Measurements from ENCODE around the gene TRABD2B.

The TRABD2B gene

GRCh38 chr1:47927165-47927564 is 70.0 kb downstream of the TRABD2B start:
- H3K4me3 ChIP-seq, result no peak overlapping the region
- no peak overlapping the region for H3K9ac ChIP-seq

DNA sequence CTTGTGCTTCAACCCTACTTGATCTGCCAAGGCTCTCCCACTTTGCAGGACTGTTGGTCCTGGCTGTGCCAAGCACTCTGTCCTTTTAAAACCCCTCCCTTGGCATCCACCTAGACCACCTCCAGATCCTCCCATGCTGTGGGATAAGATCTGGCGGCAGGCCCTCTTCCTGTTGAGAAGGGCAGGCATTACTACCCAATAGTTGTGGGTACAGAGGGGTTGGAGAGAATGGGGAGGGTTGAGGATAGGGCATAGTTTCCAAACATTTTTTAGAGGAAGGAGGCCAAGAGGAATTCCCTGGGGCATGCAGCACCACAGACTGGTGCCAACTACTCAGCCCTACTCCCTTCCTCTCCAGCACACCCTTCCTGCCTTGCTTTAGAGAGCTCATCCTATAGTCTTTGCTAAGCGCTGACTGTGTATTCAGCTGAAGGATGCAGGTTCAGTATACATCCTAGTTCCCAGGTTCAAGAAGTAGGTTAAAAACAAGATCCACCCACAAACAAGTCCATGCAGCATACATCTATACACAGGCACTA is 70.7 kb downstream of the TRABD2B start:
- Histone ChIP-seq H3K36me3 (no peaks in the 10 kb centered on the region), H3K9ac (no peak overlapping the region)

More at GRCh38 chr1:47927165-47927564, 70.0 kb downstream of the TRABD2B start:
- Histone ChIP-seq H3K4me1 (no peaks in the 10 kb centered on the region), H3K27me3 (0 out of 22 replicates have a peak, but pooled peaks cover 0 to 5% (median 0%) of the 10 kb centered on the region in 11 experiments), H3K36me3 (no peaks in the 10 kb centered on the region), H3K4me2 (no peak overlapping the region), H3K9me3 (replicated peaks in 1 of 11) (no peaks in the 10 kb centered on the region), H3K27ac (no peak overlapping the region), H4K20me1 (no peaks in the 10 kb centered on the region)
- no peak for TF ChIP-seq Cebpa-rat (IDR thresholded peaks at IDR 0.05)

GRCh38 chr1:47924270-47925048 is 72.7 kb downstream of the TRABD2B start:
- Histone ChIP-seq H3K9me3 (replicated peaks in 1 of 11) (no peaks in the 10 kb centered on the region), H3K9ac (no peak overlapping the region), H3K4me1 (no peaks in the 10 kb centered on the region), H3K4me3 (no peak overlapping the region), H3K27me3 (0 out of 22 replicates have a peak, but pooled peaks cover 0 to 5% (median 0%) of the 10 kb centered on the region in 11 experiments), H3K27ac (no peak overlapping the region), H3K4me2 (no peak overlapping the region), H4K20me1 (no peaks in the 10 kb centered on the region), H3K36me3 (no peaks in the 10 kb centered on the region)
- no peak for TF ChIP-seq Cebpa-rat (IDR thresholded peaks at IDR 0.05)

More for the DNA sequence above, 70.7 kb downstream of the TRABD2B start:
- Histone ChIP-seq H3K4me1 (no peaks in the 10 kb centered on the region), H3K27me3 (0 out of 22 replicates have a peak, but pooled peaks cover 0 to 5% (median 0%) of the 10 kb centered on the region in 11 experiments), H4K20me1 (no peaks in the 10 kb centered on the region), H3K9me3 (replicated peaks in 1 of 11) (no peaks in the 10 kb centered on the region), H3K4me3 (no peak overlapping the region), H3K4me2 (no peak overlapping the region), H3K27ac (no peak overlapping the region)
- TF ChIP-seq Cebpa-rat (IDR thresholded peaks at IDR 0.05), result no peak

DNA sequence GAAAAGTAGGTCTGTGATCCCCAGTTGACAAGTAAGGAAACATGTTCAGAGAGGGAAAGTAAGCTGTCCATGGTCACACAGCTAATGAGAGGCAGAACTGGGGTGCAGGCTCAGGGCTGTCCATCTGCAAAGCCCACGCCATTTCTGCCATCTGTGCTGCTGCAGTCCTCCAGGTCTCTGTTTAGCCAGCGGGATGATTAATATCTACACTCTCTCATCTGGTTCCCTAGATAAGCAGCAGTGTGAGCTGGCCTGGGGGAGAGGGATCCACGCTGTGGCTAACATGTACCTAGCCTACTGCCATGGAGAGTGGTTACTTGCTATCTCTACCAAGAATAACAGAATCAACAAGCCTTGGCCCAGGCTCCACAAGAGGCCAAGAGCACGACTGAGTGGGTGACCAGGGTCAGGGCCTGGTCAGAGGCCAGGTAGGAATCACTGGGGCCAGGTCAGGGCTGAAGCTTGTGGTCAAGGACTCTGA is 75.2 kb downstream of the TRABD2B start:
- Histone ChIP-seq H3K9ac (no peak overlapping the region), H3K4me3 (no peak overlapping the region), H4K20me1 (no peaks in the 10 kb centered on the region), H3K4me1 (no peaks in the 10 kb centered on the region), H3K9me3 (replicated peaks in 1 of 11) (no peaks in the 10 kb centered on the region), H3K27me3 (0 out of 22 replicates have a peak, but pooled peaks cover 0 to 5% (median 0%) of the 10 kb centered on the region in 11 experiments), H3K27ac (no peak overlapping the region), H3K36me3 (no peaks in the 10 kb centered on the region), H3K4me2 (no peak overlapping the region)
- no peak for TF ChIP-seq Cebpa-rat (IDR thresholded peaks at IDR 0.05)

DNA sequence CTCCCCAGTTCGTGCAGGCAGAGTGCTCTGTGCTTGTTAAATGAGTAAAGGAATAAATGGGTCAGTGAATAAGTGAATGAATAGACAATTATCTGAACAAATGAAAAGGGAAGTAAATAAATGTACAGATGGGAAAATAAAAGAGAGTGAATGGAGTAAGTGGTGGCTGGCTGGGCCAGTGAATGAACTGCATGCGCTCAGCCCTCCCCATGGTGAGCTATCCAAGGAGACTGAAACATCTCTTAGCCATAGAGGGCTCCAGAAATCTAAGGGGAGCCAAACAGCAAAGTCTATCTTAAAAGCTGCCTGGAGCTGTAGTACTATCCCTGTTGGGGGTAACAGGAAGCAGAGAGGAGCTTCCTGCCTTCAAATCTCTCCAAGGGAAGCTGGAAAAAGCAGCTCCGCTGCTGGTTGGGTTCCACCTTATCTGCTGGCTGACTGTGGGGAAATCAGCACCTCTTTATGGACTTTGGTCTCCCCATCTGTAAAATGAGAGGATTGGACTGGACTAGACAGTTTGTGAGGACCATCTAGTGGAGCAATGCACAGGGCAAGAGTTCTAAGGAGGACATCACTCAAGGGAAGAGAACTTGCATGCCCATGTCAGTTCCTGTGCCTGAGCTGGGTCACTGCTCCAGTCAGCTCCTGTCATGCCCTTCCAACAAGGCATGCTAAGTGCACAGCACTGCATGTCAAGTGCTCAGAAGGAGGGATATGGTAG is 77.9 kb downstream of the TRABD2B start:
- Histone ChIP-seq H3K4me3 (no peak overlapping the region), H3K27ac (no peak overlapping the region), H3K36me3 (no peaks in the 10 kb centered on the region), H3K4me2 (no peak overlapping the region), H4K20me1 (no peaks in the 10 kb centered on the region), H3K9me3 (replicated peaks in 1 of 11) (no peaks in the 10 kb centered on the region), H3K9ac (no peak overlapping the region), H3K27me3 (0 out of 22 replicates have a peak, but pooled peaks cover 0 to 5% (median 0%) of the 10 kb centered on the region in 11 experiments), H3K4me1 (no peaks in the 10 kb centered on the region)
- TF ChIP-seq Cebpa-rat (IDR thresholded peaks at IDR 0.05), result no peak

GRCh38 chr1:47918257-47918867 is 78.8 kb downstream of the TRABD2B start:
- Histone ChIP-seq H3K4me2 (no peak overlapping the region), H3K4me3 (no peak overlapping the region), H3K36me3 (no peaks in the 10 kb centered on the region), H3K27me3 (0 out of 22 replicates have a peak, but pooled peaks cover 0 to 2% (median 0%) of the 10 kb centered on the region in 11 experiments), H4K20me1 (no peaks in the 10 kb centered on the region), H3K9me3 (replicated peaks in 1 of 11) (no peaks in the 10 kb centered on the region), H3K27ac (no peak overlapping the region), H3K9ac (no peak overlapping the region), H3K4me1 (no peaks in the 10 kb centered on the region)
- TF ChIP-seq Cebpa-rat (IDR thresholded peaks at IDR 0.05), result no peak

DNA sequence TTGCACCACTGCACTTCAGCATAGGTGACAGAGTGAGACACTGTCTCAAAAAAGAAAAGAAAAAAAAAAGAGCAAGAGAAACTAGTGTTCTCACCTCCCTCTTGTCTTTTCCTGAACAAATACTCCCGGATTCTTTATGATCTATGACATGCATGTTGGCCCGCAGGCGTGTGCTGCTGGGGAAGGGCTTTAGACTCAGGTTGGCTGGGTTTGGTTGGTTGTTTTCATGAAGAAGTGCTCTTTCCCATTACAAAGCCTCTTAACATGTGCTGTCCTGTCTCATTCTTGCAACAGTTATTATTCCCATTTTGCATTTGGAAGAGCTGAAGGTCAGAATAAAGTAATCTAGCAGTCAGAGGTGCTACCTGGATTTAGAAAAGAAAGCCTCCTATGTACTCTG is 79.5 kb downstream of the TRABD2B start:
- H3K9me3 ChIP-seq (replicated peaks in 1 of 11), result no peaks in the 10 kb centered on the region
- H3K4me2 ChIP-seq, result no peak overlapping the region
- H4K20me1 ChIP-seq, result no peaks in the 10 kb centered on the region
- no peaks in the 10 kb centered on the region for H3K36me3 ChIP-seq
- no peak overlapping the region for H3K27ac ChIP-seq
- no peaks in the 10 kb centered on the region for H3K27me3 ChIP-seq
- H3K9ac ChIP-seq, result no peak overlapping the region
- no peak for TF ChIP-seq Cebpa-rat (IDR thresholded peaks at IDR 0.05)
- H3K4me1 ChIP-seq, result no peaks in the 10 kb centered on the region
- no peak overlapping the region for H3K4me3 ChIP-seq

- Histone ChIP-seq H3K27ac (no peak overlapping the region), H3K4me2 (no peak overlapping the region), H3K9ac (no peak overlapping the region), H3K27me3 (no peaks in the 10 kb centered on the region), H3K9me3 (replicated peaks in 1 of 11) (no peaks in the 10 kb centered on the region), H3K4me3 (no peak overlapping the region), H4K20me1 (no peaks in the 10 kb centered on the region), H3K4me1 (no peaks in the 10 kb centered on the region), H3K36me3 (no peaks in the 10 kb centered on the region)
- no peak for TF ChIP-seq Cebpa-rat (IDR thresholded peaks at IDR 0.05)
Measured at GRCh38 chr1:47915677-47916353, 81.4 kb downstream of the TRABD2B start.
